PC-9 (cell line): ENCODE data around the gene EZR. TPM values are rescaled to one million over a fixed set of nuclear protein-coding genes. Genes with fewer than 3 reads are reported as not detected.
A peak's percentile ranks its signal among the peaks of the same experiment; 100 is the strongest.

Source experiments
- BruUV-seq: library from RNA; stranded (reverse); fragments of 400-500 nt; replicated peaks from 2 replicates; lab custom pipeline; 2021; lab: Mats Ljungman, UMichigan
- CTCF ChIA-PET: fragments of 300-600 bp; sonication (Branson Sonifier 250); formaldehyde crosslinking; loops from one replicate; lab custom pipeline; 2022; ENCODE audit warnings: antibody characterized with exemption; lab: Charles Lee
- POLR2A ChIA-PET: fragments of 300-600 bp; sonication (Branson Sonifier 250); formaldehyde crosslinking; loops from one replicate; lab custom pipeline; 2022; ENCODE audit warnings: antibody characterized with exemption; ENCODE audit not compliant: unreplicated experiment; lab: Charles Lee
- DNase-seq, 2 experiments: peaks; one replicate each; pipeline versions ENCODE4 v3.0.0 to v3.0.0-alpha.2; 2015 to 2022; ENCODE audit warnings: mixed read lengths in 1 of 2
- H2AFZ ChIP-seq: fragments of 200-600 bp; sonication (generic); 2 replicates; pipeline ENCODE4 v1.8.1; 2017; ENCODE audit warnings: antibody characterized with exemption
- H3F3A ChIP-seq: fragments of 200-600 bp; sonication (generic); 2 replicates; pipeline ENCODE4 v1.8.1; 2017; ENCODE audit warnings: antibody characterized with exemption, mild to moderate bottlenecking, low read depth; ENCODE audit not compliant: insufficient read depth
- H3K27ac ChIP-seq: fragments of 200-600 bp; sonication (generic); 2 replicates; pipeline ENCODE4 v1.6.1; 2016; ENCODE audit warnings: mixed run types
- H3K27me3 ChIP-seq: fragments of 200-600 bp; sonication (generic); 2 replicates; pipeline ENCODE4 v1.6.1; 2016; ENCODE audit warnings: low read depth, mixed run types; ENCODE audit not compliant: insufficient read depth
- H3K36me3 ChIP-seq: fragments of 200-600 bp; sonication (generic); 2 replicates; pipeline ENCODE4 v1.6.1; 2016; ENCODE audit warnings: low read depth, mixed run types
- H3K4me1 ChIP-seq: fragments of 200-600 bp; sonication (generic); replicated peaks from 2 replicates; pipeline ENCODE4 v1.6.1; 2016; ENCODE audit warnings: mixed run types; ENCODE audit not compliant: insufficient read depth
- H3K4me2 ChIP-seq: fragments of 200-600 bp; sonication (generic); 2 replicates; pipeline ENCODE4 v1.6.1; 2017; ENCODE audit warnings: mixed run types
- H3K4me3 ChIP-seq: fragments of 200-600 bp; sonication (generic); 2 replicates; pipeline ENCODE4 v1.6.1; 2016; ENCODE audit warnings: mixed run types
- H3K79me2 ChIP-seq: fragments of 200-600 bp; sonication (generic); 2 replicates; pipeline ENCODE4 v1.6.1; 2017; ENCODE audit warnings: low read depth, mixed run types
- H3K9me2 ChIP-seq: fragments of 200-600 bp; sonication (generic); 2 replicates; pipeline ENCODE4 v1.8.1; 2017; ENCODE audit warnings: mild to moderate bottlenecking; ENCODE audit not compliant: insufficient read depth
- H3K9me3 ChIP-seq: fragments of 200-600 bp; sonication (generic); 2 replicates; pipeline ENCODE4 v1.8.1; 2016; ENCODE audit warnings: low read depth; ENCODE audit not compliant: insufficient read depth
- H4K20me1 ChIP-seq: fragments of 200-600 bp; sonication (generic); 2 replicates; pipeline ENCODE4 v1.8.1; 2017; ENCODE audit not compliant: insufficient read depth
- CTCF ChIP-seq: fragments of 200-600 bp; sonication (generic); conservative IDR thresholded peaks from 2 replicates; pipeline ENCODE4 v1.6.1; 2017; ENCODE audit warnings: mixed run types, antibody characterized with exemption, mild to moderate bottlenecking, moderate library complexity
- EZH2 ChIP-seq: fragments of 200-600 bp; sonication (generic); IDR thresholded peaks from 2 replicates; pipeline ENCODE4 v1.8.0; 2017; ENCODE audit warnings: antibody characterized with exemption, low read depth
- intact Hi-C: fragments of 100-400 bp; cut with micrococcal nuclease; formaldehyde crosslinking; loops from one replicate; pipeline ENCODE4 v1.10.0; 2022; ENCODE audit not compliant: unreplicated experiment
- total RNA-seq: library from RNA; stranded (reverse); gene quantifications from 2 replicates; pipeline ENCODE4 v1.2.3, GENCODE V29; 2021

EZR gene
- total RNA-seq, 1 experiment from 2014 or later, result 240 TPM

GRCh38 chr6:158816803-158817727 is 2.1 kb downstream of the EZR start:
- CTCF ChIA-PET, result no interaction called here
- BruUV-seq, result no TSS peak
- POLR2A ChIA-PET, result interaction anchor here (0.7 kb wide), 1 partner anchor 52 kb away, joined by 5 read pairs; no protein-coding TSS in a partner anchor

DNA sequence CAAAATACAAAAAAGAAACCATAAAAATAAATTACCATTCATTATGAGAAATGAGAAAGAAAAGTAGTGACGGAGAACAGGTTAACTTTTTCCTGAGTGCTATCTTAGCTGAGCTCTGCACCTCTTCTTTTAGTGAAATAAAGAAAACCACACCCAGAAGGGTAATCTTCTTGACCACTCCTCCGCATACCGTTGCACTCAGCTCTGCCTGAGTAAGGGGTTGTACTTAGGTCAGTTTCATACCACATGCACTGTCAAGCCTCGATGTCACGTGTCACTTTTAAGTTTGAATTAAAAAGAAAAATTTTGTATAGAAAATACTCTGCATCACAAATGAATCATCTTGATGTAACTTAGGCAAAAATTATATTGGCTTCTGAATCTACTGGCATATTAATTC is 2.8 kb downstream of the EZR start:
- Histone ChIP-seq H3K27me3 (no peaks in the 10 kb centered on the region), H3K27ac (peak overlapping the region; percentile 92), H3K9me2 (no peaks in the 10 kb centered on the region), H3K4me1 (peaks cover 60% of the 10 kb centered on the region), H3K9me3 (no peaks in the 10 kb centered on the region), H3K36me3 (peaks cover 65% of the 10 kb centered on the region), H3K4me3 (peak overlapping the region; percentile 86), H3K79me2 (peaks cover 74% of the 10 kb centered on the region), H2AFZ (no peak overlapping the region), H3K4me2 (peak overlapping the region; percentile 98), H3F3A (peaks cover 81% of the 10 kb centered on the region), H4K20me1 (peaks cover 66% of the 10 kb centered on the region)
- intact Hi-C loops, result loop anchor here (5.0 kb wide), 1 partner anchor 96 kb away; no protein-coding TSS in a partner anchor
- peak in 1 of 2 experiments; percentile 83 for DNase-seq
- no peak for TF ChIP-seq CTCF
- TF ChIP-seq EZH2, result no peak
- no TSS peak for BruUV-seq
- POLR2A ChIA-PET, result interaction anchor here (0.7 kb wide), 2 partner anchors 13 to 53 kb away, joined by 5 to 10 read pairs; no protein-coding TSS in a partner anchor
- CTCF ChIA-PET, result no interaction called here

More at GRCh38 chr6:158816803-158817727, 2.1 kb downstream of the EZR start:
- peaks cover 59% of the 10 kb centered on the region for H4K20me1 ChIP-seq
- H3K9me3 ChIP-seq, result no peaks in the 10 kb centered on the region
- H3K27ac ChIP-seq, result peak overlapping the region; percentile 92
- H3K36me3 ChIP-seq, result peaks cover 59% of the 10 kb centered on the region
- H3K79me2 ChIP-seq, result peaks cover 67% of the 10 kb centered on the region
- TF ChIP-seq EZH2, result no peak
- TF ChIP-seq CTCF, result 0 out of 2 replicates have a peak, but pooled peaks have one; percentile 10
- intact Hi-C loops, result loop anchor here (1.0 to 5.0 kb wide), 2 partner anchors 36 to 95 kb away; no protein-coding TSS in a partner anchor
- H3F3A ChIP-seq, result peaks cover 73% of the 10 kb centered on the region
- peak overlapping the region; percentile 86 for H3K4me3 ChIP-seq
- H2AFZ ChIP-seq, result no peak overlapping the region
- peak overlapping the region; percentile 98 for H3K4me2 ChIP-seq
- H3K4me1 ChIP-seq, result peaks cover 53% of the 10 kb centered on the region
- H3K9me2 ChIP-seq, result no peaks in the 10 kb centered on the region
- no peaks in the 10 kb centered on the region for H3K27me3 ChIP-seq
- no peak for DNase-seq

DNA sequence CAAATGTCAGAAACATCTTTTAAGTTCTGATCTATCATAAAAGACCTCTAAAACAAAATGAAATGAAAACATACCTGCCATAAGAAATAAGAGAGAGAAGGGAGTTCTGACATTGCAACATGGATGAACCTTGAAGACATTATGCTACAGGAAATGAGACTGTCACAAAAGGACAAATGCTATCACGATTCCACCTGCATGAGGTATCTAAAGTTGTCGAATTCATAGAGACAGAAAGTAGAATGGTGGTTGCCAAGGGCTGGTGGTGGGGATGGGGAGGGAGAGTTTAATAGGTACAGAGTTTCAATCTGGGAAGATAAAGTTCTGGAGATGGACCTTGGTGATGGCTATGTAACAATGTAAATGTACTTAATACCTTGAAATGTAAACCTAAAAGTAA is 3.3 kb downstream of the EZR start:
- intact Hi-C loops, result loop anchor here (5.0 kb wide), 1 partner anchor 96 kb away; no protein-coding TSS in a partner anchor
- POLR2A ChIA-PET, result interaction anchor here (0.7 kb wide), 2 partner anchors 12 to 54 kb away, joined by 5 to 10 read pairs; no protein-coding TSS in a partner anchor

More for the DNA sequence above, 3.3 kb downstream of the EZR start:
- Histone ChIP-seq H3F3A (peaks cover 85% of the 10 kb centered on the region), H4K20me1 (peaks cover 71% of the 10 kb centered on the region), H3K4me2 (peak overlapping the region; percentile 98), H3K9me2 (no peaks in the 10 kb centered on the region), H2AFZ (no peak overlapping the region), H3K27ac (peak overlapping the region; percentile 92), H3K27me3 (no peaks in the 10 kb centered on the region), H3K4me3 (peak overlapping the region; percentile 86), H3K9me3 (no peaks in the 10 kb centered on the region), H3K36me3 (peaks cover 70% of the 10 kb centered on the region), H3K79me2 (peaks cover 79% of the 10 kb centered on the region), H3K4me1 (peaks cover 64% of the 10 kb centered on the region)
- BruUV-seq, result no TSS peak
- TF ChIP-seq CTCF, result no peak
- TF ChIP-seq EZH2, result no peak
- CTCF ChIA-PET, result no interaction called here
- DNase-seq, result no peak
